Neural cell (in vitro differentiated cells): ENCODE data around the gene PRKAR1A.

ENCODE experiments used
- EP300 ChIP-seq: fragments of 450-650 bp; conservative IDR thresholded peaks from 2 replicates; pipeline ENCODE4 v1.6.1; 2014; ENCODE audit warnings: antibody characterized with exemption, mild to moderate bottlenecking, moderate library complexity; ENCODE audit not compliant: poor library complexity, severe bottlenecking
- EZH2 ChIP-seq: fragments of 200-600, 300-800 bp; shearing (Covaris generic), sonication (generic); IDR thresholded peaks from 2 replicates; pipeline ENCODE4 v1.6.1; 2014; ENCODE audit warnings: antibody characterized with exemption, low read length, borderline replicate concordance, mild to moderate bottlenecking; ENCODE audit not compliant: insufficient read depth, poor library complexity, severe bottlenecking
- POLR2AphosphoS5 ChIP-seq: IDR thresholded peaks from 2 replicates; pipeline ENCODE4 v1.6.1; 2012
- SMC3 ChIP-seq: fragments of 450-650 bp; conservative IDR thresholded peaks from 2 replicates; pipeline ENCODE4 v1.6.1; 2014; ENCODE audit warnings: antibody characterized with exemption, mild to moderate bottlenecking, moderate library complexity; ENCODE audit not compliant: poor library complexity
- TAF1 ChIP-seq: IDR thresholded peaks from 2 replicates; pipeline ENCODE4 v1.6.1; 2012; ENCODE audit warnings: low read depth
- TF ChIP-seq, protein P1 (sequence below): fragments of 450-650 bp; IDR thresholded peaks from 2 replicates; pipeline ENCODE4 v1.5.1; 2014; ENCODE audit warnings: antibody characterized with exemption, mild to moderate bottlenecking, moderate library complexity; ENCODE audit not compliant: poor library complexity, severe bottlenecking
- TF ChIP-seq, protein P2 (sequence below): IDR thresholded peaks from 2 replicates; pipeline ENCODE4 v1.6.1; 2012; ENCODE audit warnings: borderline replicate concordance

DNA sequence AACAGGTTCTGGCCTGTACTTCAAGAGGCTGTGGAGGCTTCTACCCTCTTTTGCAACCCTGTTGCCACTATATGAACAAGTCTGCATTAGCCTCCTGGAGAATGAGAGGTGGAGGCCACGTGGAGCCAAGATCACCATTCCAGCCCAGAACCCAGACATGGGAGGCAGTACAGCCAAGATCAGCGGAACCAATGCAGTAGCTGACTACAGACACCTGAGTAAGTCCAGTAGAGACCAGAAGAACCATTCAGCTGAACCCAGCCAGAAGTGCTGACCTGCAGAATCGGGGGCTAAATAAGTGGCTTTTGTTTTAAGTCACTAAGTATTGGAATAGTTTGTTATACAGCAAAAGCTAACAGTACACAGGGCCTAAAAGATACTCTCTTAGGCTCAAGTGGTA, 76.9 kb downstream of the PRKAR1A start:
- TF ChIP-seq EZH2: no peak
- TF ChIP-seq TAF1: no peak
- TF ChIP-seq, protein P1, sequence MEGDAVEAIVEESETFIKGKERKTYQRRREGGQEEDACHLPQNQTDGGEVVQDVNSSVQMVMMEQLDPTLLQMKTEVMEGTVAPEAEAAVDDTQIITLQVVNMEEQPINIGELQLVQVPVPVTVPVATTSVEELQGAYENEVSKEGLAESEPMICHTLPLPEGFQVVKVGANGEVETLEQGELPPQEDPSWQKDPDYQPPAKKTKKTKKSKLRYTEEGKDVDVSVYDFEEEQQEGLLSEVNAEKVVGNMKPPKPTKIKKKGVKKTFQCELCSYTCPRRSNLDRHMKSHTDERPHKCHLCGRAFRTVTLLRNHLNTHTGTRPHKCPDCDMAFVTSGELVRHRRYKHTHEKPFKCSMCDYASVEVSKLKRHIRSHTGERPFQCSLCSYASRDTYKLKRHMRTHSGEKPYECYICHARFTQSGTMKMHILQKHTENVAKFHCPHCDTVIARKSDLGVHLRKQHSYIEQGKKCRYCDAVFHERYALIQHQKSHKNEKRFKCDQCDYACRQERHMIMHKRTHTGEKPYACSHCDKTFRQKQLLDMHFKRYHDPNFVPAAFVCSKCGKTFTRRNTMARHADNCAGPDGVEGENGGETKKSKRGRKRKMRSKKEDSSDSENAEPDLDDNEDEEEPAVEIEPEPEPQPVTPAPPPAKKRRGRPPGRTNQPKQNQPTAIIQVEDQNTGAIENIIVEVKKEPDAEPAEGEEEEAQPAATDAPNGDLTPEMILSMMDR: no peak
- no peak for TF ChIP-seq SMC3
- no peak for TF ChIP-seq POLR2AphosphoS5
- no peak for TF ChIP-seq EP300
- TF ChIP-seq, protein P2, sequence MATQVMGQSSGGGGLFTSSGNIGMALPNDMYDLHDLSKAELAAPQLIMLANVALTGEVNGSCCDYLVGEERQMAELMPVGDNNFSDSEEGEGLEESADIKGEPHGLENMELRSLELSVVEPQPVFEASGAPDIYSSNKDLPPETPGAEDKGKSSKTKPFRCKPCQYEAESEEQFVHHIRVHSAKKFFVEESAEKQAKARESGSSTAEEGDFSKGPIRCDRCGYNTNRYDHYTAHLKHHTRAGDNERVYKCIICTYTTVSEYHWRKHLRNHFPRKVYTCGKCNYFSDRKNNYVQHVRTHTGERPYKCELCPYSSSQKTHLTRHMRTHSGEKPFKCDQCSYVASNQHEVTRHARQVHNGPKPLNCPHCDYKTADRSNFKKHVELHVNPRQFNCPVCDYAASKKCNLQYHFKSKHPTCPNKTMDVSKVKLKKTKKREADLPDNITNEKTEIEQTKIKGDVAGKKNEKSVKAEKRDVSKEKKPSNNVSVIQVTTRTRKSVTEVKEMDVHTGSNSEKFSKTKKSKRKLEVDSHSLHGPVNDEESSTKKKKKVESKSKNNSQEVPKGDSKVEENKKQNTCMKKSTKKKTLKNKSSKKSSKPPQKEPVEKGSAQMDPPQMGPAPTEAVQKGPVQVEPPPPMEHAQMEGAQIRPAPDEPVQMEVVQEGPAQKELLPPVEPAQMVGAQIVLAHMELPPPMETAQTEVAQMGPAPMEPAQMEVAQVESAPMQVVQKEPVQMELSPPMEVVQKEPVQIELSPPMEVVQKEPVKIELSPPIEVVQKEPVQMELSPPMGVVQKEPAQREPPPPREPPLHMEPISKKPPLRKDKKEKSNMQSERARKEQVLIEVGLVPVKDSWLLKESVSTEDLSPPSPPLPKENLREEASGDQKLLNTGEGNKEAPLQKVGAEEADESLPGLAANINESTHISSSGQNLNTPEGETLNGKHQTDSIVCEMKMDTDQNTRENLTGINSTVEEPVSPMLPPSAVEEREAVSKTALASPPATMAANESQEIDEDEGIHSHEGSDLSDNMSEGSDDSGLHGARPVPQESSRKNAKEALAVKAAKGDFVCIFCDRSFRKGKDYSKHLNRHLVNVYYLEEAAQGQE: no peak
